ENCODE results near the gene BET1. TPM values are rescaled to one million over a fixed set of nuclear protein-coding genes. Genes with fewer than 3 reads are reported as not detected.

BET1 gene
- total and polyA plus RNA-seq, 2 of the 8 experiments (the other 6 are each of a cell fraction or from before 2014, with no cell fraction given) = 20.6 to 31.7 TPM

DNA sequence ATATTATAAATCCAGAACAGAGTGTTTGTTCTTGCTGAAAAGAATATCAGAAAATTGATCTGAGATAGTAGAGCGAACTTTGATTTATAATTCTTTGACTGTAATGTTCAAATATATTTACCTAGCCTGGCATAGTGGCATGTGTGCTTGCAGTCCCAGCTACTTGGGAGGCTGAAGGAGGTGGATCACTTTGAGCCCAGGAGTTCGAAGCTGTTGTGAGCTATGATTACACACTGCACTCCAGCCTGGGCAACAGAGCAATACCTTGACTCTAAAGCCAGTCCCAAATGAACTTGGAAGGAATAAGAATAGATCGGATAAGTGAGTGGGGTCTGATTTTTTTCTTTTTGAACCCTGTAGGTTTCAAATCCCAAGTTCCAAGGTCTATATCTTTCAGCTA, 59.1 kb downstream of the BET1 start:
- no peaks in the 10 kb centered on the region for H3K27me3 ChIP-seq (replicated peaks in 1 of 4; ENCODE audit: control insufficient read depth in 3 of 4, extremely low read depth in 1 of 4, insufficient read depth in 3 of 4, low read length in 3 of 4)
- no peaks in the 10 kb centered on the region for H3K79me2 ChIP-seq (ENCODE audit: control insufficient read depth in 1 of 2, insufficient read depth in 2 of 2, low read length in 2 of 2)
- H2BK120ac ChIP-seq (replicated peaks; ENCODE audit: low read depth, low read length) = no peak overlapping the region
- no peak overlapping the region for H4K8ac ChIP-seq (ENCODE audit: extremely low read depth, insufficient read depth, low read length)
- H2AK5ac ChIP-seq (ENCODE audit: low read depth, low read length) = no peak overlapping the region
- DNase-seq (ENCODE audit: low read depth in 1 of 2, low spot score in 2 of 2) = no peak
- no peak overlapping the region for H3K23ac ChIP-seq (ENCODE audit: insufficient read length)
- no peak overlapping the region for H2BK5ac ChIP-seq (ENCODE audit: low read depth, low read length)
- no peak overlapping the region for H2BK15ac ChIP-seq (ENCODE audit: low read length)
- FAIRE-seq = no peak
- no peaks in the 10 kb centered on the region for H3K79me1 ChIP-seq (ENCODE audit: low read depth, low read length)
- no peak overlapping the region for H3K18ac ChIP-seq (ENCODE audit: extremely low read depth, low read length)
- ChIA-PET CTCF (ENCODE audit: partially characterized antibody) (no interaction called here), POLR2A (ENCODE audit: partially characterized antibody) (no interaction called here)
- no peak overlapping the region for H3K4me2 ChIP-seq (ENCODE audit: insufficient read depth in 1 of 2, low read depth in 2 of 2, low read length in 2 of 2)
- H4K91ac ChIP-seq (replicated peaks; ENCODE audit: insufficient read length, low read length) = no peak overlapping the region
- no peak overlapping the region for H2AFZ ChIP-seq (ENCODE audit: low read length)
- no peak overlapping the region for H2BK20ac ChIP-seq (ENCODE audit: low read length)
- H4K20me1 ChIP-seq (replicated peaks in 1 of 2; ENCODE audit: control insufficient read depth in 1 of 2, insufficient read depth in 2 of 2, low read length in 2 of 2) = no peaks in the 10 kb centered on the region
- TF ChIP-seq ATF3 (IDR thresholded peaks at IDR 0.05; ENCODE audit: insufficient read depth, low read depth, low read length) (no peak), BACH1 (IDR thresholded peaks at IDR 0.05; ENCODE audit: low read length) (no peak), SIX5 (IDR thresholded peaks at IDR 0.05; ENCODE audit: low read depth, low read length) (no peak), SRF (IDR thresholded peaks at IDR 0.05; ENCODE audit: low read depth, low read length) (no peak), TBP (IDR thresholded peaks at IDR 0.05; ENCODE audit: low read depth, low read length) (no peak)
- H3K4me1 ChIP-seq (replicated peaks in 1 of 4; ENCODE audit: control insufficient read depth in 3 of 4, insufficient read depth in 4 of 4, low read length in 3 of 4) = no peaks in the 10 kb centered on the region
- no peak overlapping the region for H3K9ac ChIP-seq (replicated peaks in 1 of 4; ENCODE audit: extremely low read depth in 1 of 4, low read depth in 3 of 4, low read length in 3 of 4)
- no peaks in the 10 kb centered on the region for H3K9me3 ChIP-seq (ENCODE audit: insufficient read depth in 2 of 2, low read depth in 1 of 2, low read length in 1 of 2)
- H2BK12ac ChIP-seq (ENCODE audit: low read depth, low read length) = no peak overlapping the region
- no peak overlapping the region for H4K5ac ChIP-seq (ENCODE audit: insufficient read length, low read depth, low read length)
- H3K56ac ChIP-seq (replicated peaks; ENCODE audit: insufficient read length, low read depth, low read length) = no peak overlapping the region
- no peaks in the 10 kb centered on the region; the same call in 1 of the 2 replicates for H3K23me2 ChIP-seq (ENCODE audit: low read depth, low read length)
- no peak overlapping the region for H3K14ac ChIP-seq (ENCODE audit: insufficient read length)
- 31% methylated on average over 3 of the region's 3 CpGs; no CpG with 5 or more reads in 1 of the 2 experiments for WGBS, 2 experiments (ENCODE audit: extremely low coverage in 1 of 2, insufficient coverage in 1 of 2, insufficient read length in 1 of 2, insufficient replicate concordance in 2 of 2, low coverage in 1 of 2, low lambda C conversion rate in 2 of 2, missing lambda C conversion rate in 1 of 2)
- H3K27ac ChIP-seq (ENCODE audit: low read depth, low read length) = no peak overlapping the region
- no peak overlapping the region for H3K4me3 ChIP-seq (ENCODE audit: extremely low read depth in 1 of 4, insufficient read depth in 2 of 4, low read depth in 3 of 4, low read length in 4 of 4)
- H3K36me3 ChIP-seq (ENCODE audit: control insufficient read depth in 2 of 4, insufficient read depth in 4 of 4, low read length in 3 of 4) = no peaks in the 10 kb centered on the region
- H3K4ac ChIP-seq (replicated peaks; ENCODE audit: insufficient read length, low read depth, low read length) = no peak overlapping the region
